Measurements from ENCODE around the gene VWA8. TPM values are rescaled to one million over a fixed set of nuclear protein-coding genes. Genes with fewer than 3 reads are reported as not detected.

Gene VWA8
- total and polyA plus RNA-seq, 5 experiments from 2014 or later, result 5.1 to 22.3 (median 6.9) TPM

- Mint-ChIP-seq H3K27me3 (no peaks in the 10 kb centered on the region), H3K4me3 (no peak overlapping the region), H3K4me1 (peaks cover 0 to 8% (median under 1%) of the 10 kb centered on the region in 4 donors), H3K9me3 (no peaks in the 10 kb centered on the region), H3K36me3 (peaks cover 13 to 66% (median 34%) of the 10 kb centered on the region in 3 donors), H3K27ac (no peak overlapping the region)
- DNase-seq (no peak), ATAC-seq (no peak)
- POLR2A ChIA-PET, result interaction anchor here (0.5 kb wide), 1 partner anchor 498 kb away, joined by 3 read pairs; no protein-coding TSS in a partner anchor
Measured at GRCh38 chr13:41833201-41833600, 127.7 kb downstream of the VWA8 start.

- no peak for ATAC-seq
- DNase-seq, result no peak
- Mint-ChIP-seq H3K9me3 (no peaks in the 10 kb centered on the region), H3K4me1 (no peaks in the 10 kb centered on the region), H3K27ac (no peak overlapping the region), H3K4me3 (no peak overlapping the region), H3K36me3 (peaks cover 4 to 68% (median 33%) of the 10 kb centered on the region in 3 donors), H3K27me3 (no peaks in the 10 kb centered on the region)
- POLR2A ChIA-PET, result no interaction called here
Measured at GRCh38 chr13:41827507-41828213, 133.2 kb downstream of the VWA8 start.

GRCh38 chr13:41825691-41826090 is 135.2 kb downstream of the VWA8 start:
- H3K9me3 Mint-ChIP-seq, result no peaks in the 10 kb centered on the region
- DNase-seq (no peak), ATAC-seq (no peak)
- no peak overlapping the region for H3K27ac Mint-ChIP-seq
- H3K36me3 Mint-ChIP-seq, result peaks cover 4 to 56% (median 23%) of the 10 kb centered on the region in 3 donors
- POLR2A ChIA-PET, result no interaction called here
- no peaks in the 10 kb centered on the region for H3K4me1 Mint-ChIP-seq
- H3K27me3 Mint-ChIP-seq, result no peaks in the 10 kb centered on the region
- H3K4me3 Mint-ChIP-seq, result no peak overlapping the region

GRCh38 chr13:41823476-41823875 is 137.4 kb downstream of the VWA8 start:
- Mint-ChIP-seq H3K4me1 (no peaks in the 10 kb centered on the region), H3K36me3 (peaks cover 0 to 57% (median 26%) of the 10 kb centered on the region in 3 donors)

GRCh38 chr13:41822560-41822959 is 138.3 kb downstream of the VWA8 start:
- DNase-seq (no peak), ATAC-seq (no peak)
- no peaks in the 10 kb centered on the region for H3K27me3 Mint-ChIP-seq
- POLR2A ChIA-PET, result no interaction called here
- peak overlapping the region in 1 of 10 donors; percentile 43 for H3K27ac Mint-ChIP-seq
- H3K36me3 Mint-ChIP-seq, result peaks cover 3 to 58% (median 24%) of the 10 kb centered on the region in 3 donors
- no peak overlapping the region for H3K4me3 Mint-ChIP-seq
- H3K4me1 Mint-ChIP-seq, result no peaks in the 10 kb centered on the region
- H3K9me3 Mint-ChIP-seq, result no peaks in the 10 kb centered on the region

More at GRCh38 chr13:41823476-41823875, 137.4 kb downstream of the VWA8 start:
- Mint-ChIP-seq H3K27ac (no peak overlapping the region), H3K9me3 (no peaks in the 10 kb centered on the region), H3K4me3 (no peak overlapping the region), H3K27me3 (no peaks in the 10 kb centered on the region)
- no peak for ATAC-seq
- DNase-seq, result no peak
- POLR2A ChIA-PET, result no interaction called here

GRCh38 chr13:41821238-41821594 is 139.7 kb downstream of the VWA8 start:
- no peak for ATAC-seq
- Mint-ChIP-seq H3K27ac (no peak overlapping the region), H3K36me3 (peaks cover 10 to 59% (median 28%) of the 10 kb centered on the region in 3 donors), H3K4me1 (no peaks in the 10 kb centered on the region), H3K27me3 (no peaks in the 10 kb centered on the region), H3K9me3 (no peaks in the 10 kb centered on the region), H3K4me3 (no peak overlapping the region)
- DNase-seq, result no peak
- POLR2A ChIA-PET, result no interaction called here

- Mint-ChIP-seq H3K27ac (no peak overlapping the region), H3K4me1 (peaks cover 0 to 3% (median 1%) of the 10 kb centered on the region in 4 donors), H3K4me3 (no peak overlapping the region), H3K9me3 (no peaks in the 10 kb centered on the region), H3K27me3 (no peaks in the 10 kb centered on the region), H3K36me3 (peaks cover 15 to 61% (median 33%) of the 10 kb centered on the region in 3 donors)
- ATAC-seq (no peak), DNase-seq (no peak)
- POLR2A ChIA-PET, result no interaction called here
Measured at GRCh38 chr13:41820581-41821237, 140.2 kb downstream of the VWA8 start.

GRCh38 chr13:41816057-41816456 is 144.9 kb downstream of the VWA8 start:
- DNase-seq, result no peak
- peak overlapping the region in 4 of 10 donors; percentile 4 to 45 (median 24) for H3K27ac Mint-ChIP-seq
- H3K27me3 Mint-ChIP-seq, result no peaks in the 10 kb centered on the region
- H3K4me1 Mint-ChIP-seq, result peaks cover 12 to 20% (median 15%) of the 10 kb centered on the region in 4 donors
- POLR2A ChIA-PET, result no interaction called here
- H3K4me3 Mint-ChIP-seq, result no peak overlapping the region
- H3K36me3 Mint-ChIP-seq, result peaks cover 32 to 60% (median 40%) of the 10 kb centered on the region in 3 donors
- no peak for ATAC-seq
- no peaks in the 10 kb centered on the region for H3K9me3 Mint-ChIP-seq

- peaks cover 46 to 62% (median 48%) of the 10 kb centered on the region in 3 donors for H3K36me3 Mint-ChIP-seq
- H3K27me3 Mint-ChIP-seq, result no peaks in the 10 kb centered on the region
- POLR2A ChIA-PET, result no interaction called here
- ATAC-seq (no peak), DNase-seq (no peak)
- H3K27ac Mint-ChIP-seq, result peak overlapping the region in 1 of 10 donors; percentile 16
- H3K4me3 Mint-ChIP-seq, result no peak overlapping the region
- H3K9me3 Mint-ChIP-seq, result no peaks in the 10 kb centered on the region
- H3K4me1 Mint-ChIP-seq, result peaks cover 12 to 31% (median 23%) of the 10 kb centered on the region in 4 donors
Measured at GRCh38 chr13:41813426-41813825, 147.5 kb downstream of the VWA8 start.

- Mint-ChIP-seq H3K4me1 (peaks cover 12 to 31% (median 23%) of the 10 kb centered on the region in 4 donors), H3K36me3 (peaks cover 51 to 67% (median 52%) of the 10 kb centered on the region in 3 donors), H3K27ac (peak overlapping the region in 3 of 10 donors; percentile 16 to 61 (median 40)), H3K9me3 (no peaks in the 10 kb centered on the region), H3K27me3 (no peaks in the 10 kb centered on the region), H3K4me3 (no peak overlapping the region)
- POLR2A ChIA-PET, result no interaction called here
- DNase-seq, result no peak
- no peak for ATAC-seq
Measured at GRCh38 chr13:41812851-41813250, 148.1 kb downstream of the VWA8 start.

GRCh38 chr13:41812237-41812636 is 148.7 kb downstream of the VWA8 start:
- H3K27ac Mint-ChIP-seq, result peak overlapping the region in 6 of 10 donors; percentile 11 to 81 (median 58)
- H3K4me1 Mint-ChIP-seq, result peaks cover 12 to 31% (median 23%) of the 10 kb centered on the region in 4 donors
- no peaks in the 10 kb centered on the region for H3K9me3 Mint-ChIP-seq
- H3K27me3 Mint-ChIP-seq, result no peaks in the 10 kb centered on the region
- POLR2A ChIA-PET, result no interaction called here
- no peak for ATAC-seq
- peaks cover 49 to 70% (median 53%) of the 10 kb centered on the region in 3 donors for H3K36me3 Mint-ChIP-seq
- no peak for DNase-seq
- peak overlapping the region in 1 of 10 donors; percentile 10 for H3K4me3 Mint-ChIP-seq

- ATAC-seq (no peak), DNase-seq (peak in 2 of 10 donors; percentile 1 to 26)
- Mint-ChIP-seq H3K27me3 (no peaks in the 10 kb centered on the region), H3K4me3 (peak overlapping the region in 1 of 10 donors; percentile 32), H3K27ac (peak overlapping the region in 4 of 10 donors; percentile 11 to 73 (median 62)), H3K4me1 (peaks cover 12 to 31% (median 23%) of the 10 kb centered on the region in 4 donors), H3K9me3 (no peaks in the 10 kb centered on the region), H3K36me3 (peaks cover 50 to 72% (median 59%) of the 10 kb centered on the region in 3 donors)
- POLR2A ChIA-PET, result no interaction called here
Measured at GRCh38 chr13:41811588-41812021, 149.3 kb downstream of the VWA8 start.

GRCh38 chr13:41809962-41810361 is 150.9 kb downstream of the VWA8 start:
- Mint-ChIP-seq H3K4me1 (peaks cover 11 to 31% (median 21%) of the 10 kb centered on the region in 4 donors), H3K36me3 (peaks cover 44 to 71% (median 55%) of the 10 kb centered on the region in 3 donors), H3K27ac (no peak overlapping the region), H3K27me3 (no peaks in the 10 kb centered on the region), H3K4me3 (no peak overlapping the region), H3K9me3 (no peaks in the 10 kb centered on the region)
- POLR2A ChIA-PET, result no interaction called here
- DNase-seq (no peak), ATAC-seq (no peak)

All from naive thymus-derived CD8-positive, alpha-beta T cell (primary cell).